Astrocyte (in vitro differentiated cells and primary cell): ENCODE data around the gene MIPOL1. TPM values are rescaled to one million over a fixed set of nuclear protein-coding genes. Genes with fewer than 3 reads are reported as not detected.

Experiments used
- DNase-seq: peaks from one replicate; pipeline ENCODE4 v3.0.0-alpha.2; 2010; ENCODE audit warnings: low read depth
- FAIRE-seq: peaks from 2 replicates; lab custom pipeline; 2011; peaks lifted over from hg19 to GRCh38; lab: Jason Lieb, UNC
- H2AFZ ChIP-seq: 2 replicates; pipeline ENCODE4 v1.6.0; 2012; ENCODE audit warnings: low read depth, low read length, inconsistent platforms
- H3K27ac ChIP-seq: 2 replicates; pipeline ENCODE4 v1.5.1; 2011; ENCODE audit warnings: low read depth, low read length, inconsistent platforms
- H3K27me3 ChIP-seq: 2 replicates; pipeline ENCODE4 v1.6.0; 2011; ENCODE audit warnings: low read length, inconsistent platforms; ENCODE audit not compliant: insufficient read depth
- H3K36me3 ChIP-seq: 2 replicates; pipeline ENCODE4 v1.5.1; 2011; ENCODE audit warnings: low read length, inconsistent platforms; ENCODE audit not compliant: insufficient read depth
- H3K4me1 ChIP-seq: 2 replicates; pipeline ENCODE4 v1.5.1; 2011; ENCODE audit warnings: low read length, inconsistent platforms; ENCODE audit not compliant: insufficient read depth
- H3K4me2 ChIP-seq: 2 replicates; pipeline ENCODE4 v1.6.0; 2012; ENCODE audit warnings: low read length, inconsistent platforms
- H3K4me3 ChIP-seq: 2 replicates; pipeline ENCODE4 v1.5.1; 2011; ENCODE audit warnings: low read depth, mild to moderate bottlenecking, low read length, inconsistent platforms; ENCODE audit not compliant: insufficient read depth
- H3K79me2 ChIP-seq: 2 replicates; pipeline ENCODE4 v1.6.0; 2012; ENCODE audit warnings: mild to moderate bottlenecking, low read length, inconsistent platforms; ENCODE audit not compliant: insufficient read depth
- H3K9ac ChIP-seq: 2 replicates; pipeline ENCODE4 v1.6.0; 2012; ENCODE audit warnings: mild to moderate bottlenecking, low read length, inconsistent platforms
- H3K9me3 ChIP-seq: 2 replicates; pipeline ENCODE4 v1.5.1; 2012; ENCODE audit warnings: low read depth, mild to moderate bottlenecking, low read length, inconsistent platforms; ENCODE audit not compliant: insufficient read depth
- H4K20me1 ChIP-seq: 2 replicates; pipeline ENCODE4 v1.6.0; 2012; ENCODE audit warnings: low read length, inconsistent platforms; ENCODE audit not compliant: insufficient read depth
- H3K27ac Mint-ChIP-seq: one replicate; pipeline ENCODE4 v1.8.0; 2021; ENCODE audit warnings: mild to moderate bottlenecking, mixed read lengths; ENCODE audit not compliant: unreplicated experiment
- H3K27me3 Mint-ChIP-seq: one replicate; pipeline ENCODE4 v1.8.0; 2021; ENCODE audit warnings: low read depth, mixed read lengths; ENCODE audit not compliant: unreplicated experiment
- H3K36me3 Mint-ChIP-seq: one replicate; pipeline ENCODE4 v1.8.0; 2021; ENCODE audit warnings: low read depth, mixed read lengths; ENCODE audit not compliant: unreplicated experiment
- H3K4me1 Mint-ChIP-seq: one replicate; pipeline ENCODE4 v1.8.0; 2021; ENCODE audit warnings: low read depth, mixed read lengths; ENCODE audit not compliant: unreplicated experiment
- H3K4me3 Mint-ChIP-seq: one replicate; pipeline ENCODE4 v1.8.0; 2021; ENCODE audit warnings: mild to moderate bottlenecking, moderate library complexity, mixed read lengths; ENCODE audit not compliant: unreplicated experiment
- H3K9me3 Mint-ChIP-seq: one replicate; pipeline ENCODE4 v1.8.0; 2021; ENCODE audit warnings: mild to moderate bottlenecking, mixed read lengths; ENCODE audit not compliant: unreplicated experiment
- CTCF ChIP-seq: IDR thresholded peaks from 2 replicates; pipeline ENCODE4 v1.5.1; 2011; ENCODE audit warnings: low read depth, mild to moderate bottlenecking, inconsistent platforms, low read length, moderate library complexity; ENCODE audit not compliant: insufficient read depth
- EZH2 ChIP-seq: IDR thresholded peaks from 2 replicates; pipeline ENCODE4 v1.6.1; 2012; ENCODE audit warnings: mild to moderate bottlenecking, low read length, inconsistent platforms; ENCODE audit not compliant: insufficient read depth
- total RNA-seq: library from RNA; stranded (reverse); gene quantifications from 2 replicates; pipeline ENCODE4 v1.2.1, GENCODE V29; 2021

The MIPOL1 gene
- total RNA-seq, 1 donor from 2014 or later: 15.7 TPM

GRCh38 chr14:37438444-37438843 lies 240.7 kb downstream of the MIPOL1 start:
- H4K20me1 ChIP-seq: no peaks in the 10 kb centered on the region
- DNase-seq: no peak
- H3K4me2 ChIP-seq: no peak overlapping the region
- no peak overlapping the region for H3K27ac ChIP-seq
- Mint-ChIP-seq H3K4me1 (no peaks in the 10 kb centered on the region), H3K27me3 (no peaks in the 10 kb centered on the region), H3K36me3 (no peaks in the 10 kb centered on the region), H3K27ac (no peak overlapping the region), H3K9me3 (peaks cover under 1% of the 10 kb centered on the region), H3K4me3 (no peak overlapping the region)
- no peak overlapping the region for H3K9ac ChIP-seq
- no peak for FAIRE-seq
- no peaks in the 10 kb centered on the region for H3K9me3 ChIP-seq
- TF ChIP-seq EZH2 (no peak), CTCF (no peak)
- H3K27me3 ChIP-seq: no peaks in the 10 kb centered on the region
- no peaks in the 10 kb centered on the region for H3K36me3 ChIP-seq
- no peak overlapping the region for H2AFZ ChIP-seq
- no peaks in the 10 kb centered on the region for H3K79me2 ChIP-seq
- no peak overlapping the region for H3K4me3 ChIP-seq
- H3K4me1 ChIP-seq: no peaks in the 10 kb centered on the region

GRCh38 chr14:37443461-37443860 lies 245.7 kb downstream of the MIPOL1 start:
- H3K4me3 Mint-ChIP-seq: no peak overlapping the region
- peaks cover 4% of the 10 kb centered on the region for H3K9me3 Mint-ChIP-seq
- Histone ChIP-seq H3K79me2 (no peaks in the 10 kb centered on the region), H3K27ac (no peak overlapping the region), H3K4me1 (no peaks in the 10 kb centered on the region), H2AFZ (no peak overlapping the region), H3K9me3 (no peaks in the 10 kb centered on the region), H3K9ac (no peak overlapping the region), H3K4me2 (no peak overlapping the region), H3K27me3 (no peaks in the 10 kb centered on the region), H4K20me1 (no peaks in the 10 kb centered on the region), H3K36me3 (no peaks in the 10 kb centered on the region), H3K4me3 (no peak overlapping the region)
- DNase-seq: peak; percentile 4
- H3K4me1 Mint-ChIP-seq: no peaks in the 10 kb centered on the region
- FAIRE-seq: no peak
- no peaks in the 10 kb centered on the region for H3K27me3 Mint-ChIP-seq
- TF ChIP-seq CTCF: no peak
- TF ChIP-seq EZH2: no peak
- H3K27ac Mint-ChIP-seq: no peak overlapping the region
- no peaks in the 10 kb centered on the region for H3K36me3 Mint-ChIP-seq

GRCh38 chr14:37447883-37448391 lies 250.2 kb downstream of the MIPOL1 start:
- H4K20me1 ChIP-seq: no peaks in the 10 kb centered on the region
- no peak for FAIRE-seq
- no peak for DNase-seq
- no peak overlapping the region for H3K4me3 ChIP-seq
- Mint-ChIP-seq H3K36me3 (no peaks in the 10 kb centered on the region), H3K4me3 (no peak overlapping the region), H3K4me1 (no peaks in the 10 kb centered on the region), H3K27ac (no peak overlapping the region), H3K27me3 (no peaks in the 10 kb centered on the region), H3K9me3 (peaks cover 4% of the 10 kb centered on the region)
- H2AFZ ChIP-seq: no peak overlapping the region
- H3K79me2 ChIP-seq: no peaks in the 10 kb centered on the region
- no peak overlapping the region for H3K9ac ChIP-seq
- H3K27ac ChIP-seq: no peak overlapping the region
- no peaks in the 10 kb centered on the region for H3K36me3 ChIP-seq
- H3K9me3 ChIP-seq: no peaks in the 10 kb centered on the region
- TF ChIP-seq EZH2 (no peak), CTCF (no peak)
- no peak overlapping the region for H3K4me2 ChIP-seq
- no peaks in the 10 kb centered on the region for H3K4me1 ChIP-seq
- no peaks in the 10 kb centered on the region for H3K27me3 ChIP-seq
